Measurements from ENCODE around the gene TMEM184A.

- TF ChIP-seq TEAD4 (IDR thresholded peaks at IDR 0.05) (no peak), EP300 (IDR thresholded peaks at IDR 0.05; ENCODE audit: borderline replicate concordance) (no peak), TAF1 (IDR thresholded peaks at IDR 0.05; ENCODE audit: low read depth) (no peak)
Measured at GRCh38 chr7:1580422-1581030, 24.5 kb upstream of the TMEM184A start.

All from Ishikawa (cell line).